NB4 (cell line): ENCODE data around the gene LRMDA.

Experiments used
- DNase-seq: peaks from one replicate; pipeline ENCODE4 v3.0.0; 2010; ENCODE audit warnings: low read depth
- H3K4me3 ChIP-seq: one replicate; pipeline ENCODE4 v1.5.1; 2011; ENCODE audit warnings: mild to moderate bottlenecking, low read depth, low read length, moderate library complexity
- CTCF ChIP-seq: IDR thresholded peaks from one replicate; pipeline ENCODE4 v1.5.1; 2012; ENCODE audit warnings: low read depth, low read length
- MYC ChIP-seq: IDR thresholded peaks from 2 replicates; pipeline ENCODE4 v1.6.1; 2011; ENCODE audit warnings: low read depth, low read length
- POLR2A ChIP-seq: IDR thresholded peaks from 2 replicates; pipeline ENCODE4 v1.6.1; 2011; ENCODE audit warnings: mild to moderate bottlenecking; ENCODE audit not compliant: insufficient read length; ENCODE audit errors: extremely low read depth
- TF ChIP-seq, protein P1 (sequence below): IDR thresholded peaks from 2 replicates; pipeline ENCODE4 v1.6.1; 2011; ENCODE audit warnings: low read depth, low read length

LRMDA gene

GRCh38 chr10:75738924-75739323, 307.5 kb downstream of the LRMDA start:
- TF ChIP-seq MYC (no peak), POLR2A (no peak), CTCF (no peak)
- TF ChIP-seq, protein P1, sequence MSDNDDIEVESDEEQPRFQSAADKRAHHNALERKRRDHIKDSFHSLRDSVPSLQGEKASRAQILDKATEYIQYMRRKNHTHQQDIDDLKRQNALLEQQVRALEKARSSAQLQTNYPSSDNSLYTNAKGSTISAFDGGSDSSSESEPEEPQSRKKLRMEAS: no peak
- H3K4me3 ChIP-seq: no peak overlapping the region
- no peak for DNase-seq

- no peak for DNase-seq
- no peak overlapping the region for H3K4me3 ChIP-seq
- TF ChIP-seq CTCF: no peak
- no peak for TF ChIP-seq POLR2A
- TF ChIP-seq, protein P1: no peak
- no peak for TF ChIP-seq MYC
Measured at GRCh38 chr10:75739414-75740143, 308.2 kb downstream of the LRMDA start.

DNA sequence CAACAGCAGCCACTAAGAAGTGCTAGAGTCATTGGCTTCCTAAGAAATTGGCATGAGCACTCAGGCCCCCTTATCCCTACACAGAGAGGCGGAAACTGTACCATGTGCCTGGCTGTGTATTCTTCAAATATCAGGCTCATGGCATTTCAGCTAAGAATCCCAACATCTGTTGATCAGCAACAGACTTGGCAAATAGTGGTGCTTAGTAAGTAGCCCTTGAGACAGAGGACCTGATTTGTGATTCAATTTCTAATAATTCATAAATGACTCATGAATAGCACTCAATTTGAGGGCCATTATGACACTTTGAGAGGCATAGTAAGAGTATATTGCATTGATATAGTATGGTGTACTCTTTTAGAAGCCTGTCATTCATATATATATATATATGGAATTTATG, 309.1 kb downstream of the LRMDA start:
- no peak for TF ChIP-seq POLR2A
- TF ChIP-seq MYC: no peak
- TF ChIP-seq, protein P1: no peak
- no peak for TF ChIP-seq CTCF
- DNase-seq: no peak
- H3K4me3 ChIP-seq: no peak overlapping the region

GRCh38 chr10:75742355-75742754, 310.9 kb downstream of the LRMDA start:
- no peak overlapping the region for H3K4me3 ChIP-seq
- TF ChIP-seq, protein P1: peak; percentile 83
- TF ChIP-seq CTCF (no peak), MYC (peak; percentile 63)
- DNase-seq: peak; percentile 34

GRCh38 chr10:75743291-75743778, 311.9 kb downstream of the LRMDA start:
- TF ChIP-seq CTCF (no peak), MYC (0 out of 2 replicates have a peak, but pooled peaks have one; percentile 18), POLR2A (no peak)
- TF ChIP-seq, protein P1: peak; percentile 88
- no peak overlapping the region for H3K4me3 ChIP-seq
- DNase-seq: peak; percentile 58

DNA sequence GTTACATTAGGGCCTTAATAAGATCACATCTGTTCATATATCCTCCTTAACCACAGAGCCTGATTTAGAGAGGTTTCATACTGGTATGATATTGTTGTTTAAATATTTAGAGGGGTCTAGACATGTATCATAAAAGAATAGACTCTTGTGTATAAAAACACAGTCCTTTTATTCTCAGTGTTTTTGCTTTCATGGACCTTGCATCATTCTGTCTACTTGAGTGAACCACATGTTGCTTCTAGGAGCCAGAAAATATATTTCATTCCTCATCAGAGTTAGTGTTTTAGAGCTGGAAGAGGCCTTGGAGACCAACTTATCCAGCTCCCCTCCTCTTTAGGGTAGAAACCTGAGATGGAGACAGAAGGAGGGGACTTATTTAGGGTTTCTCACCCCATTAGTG, 312.8 kb downstream of the LRMDA start:
- DNase-seq: no peak
- TF ChIP-seq, protein P1: 0 out of 2 replicates have a peak, but pooled peaks have one; percentile 13
- no peak for TF ChIP-seq POLR2A
- no peak overlapping the region for H3K4me3 ChIP-seq
